HTERT RPE-1 (cell line): ENCODE measurements around the gene PXDN.
"Not testable (repeated sequence)": the region's sequence is repeated elsewhere in the genome, so short reads cannot be mapped to it uniquely, and the experiment has no call there.

ENCODE experiments used
- in situ Hi-C: fragments of 300-500 bp; cut with MboI; formaldehyde crosslinking; loops from 4 replicates; pipeline ENCODE4 v1.14.3; 2020; ENCODE audit warnings: low sequenced_read_pairs

PXDN gene

GRCh38 chr2:1639086-1639858, 105.0 kb downstream of the PXDN start:
- in situ Hi-C loops: no loop called here

GRCh38 chr2:1638281-1638860, 105.9 kb downstream of the PXDN start:
- in situ Hi-C loops: no loop called here

DNA sequence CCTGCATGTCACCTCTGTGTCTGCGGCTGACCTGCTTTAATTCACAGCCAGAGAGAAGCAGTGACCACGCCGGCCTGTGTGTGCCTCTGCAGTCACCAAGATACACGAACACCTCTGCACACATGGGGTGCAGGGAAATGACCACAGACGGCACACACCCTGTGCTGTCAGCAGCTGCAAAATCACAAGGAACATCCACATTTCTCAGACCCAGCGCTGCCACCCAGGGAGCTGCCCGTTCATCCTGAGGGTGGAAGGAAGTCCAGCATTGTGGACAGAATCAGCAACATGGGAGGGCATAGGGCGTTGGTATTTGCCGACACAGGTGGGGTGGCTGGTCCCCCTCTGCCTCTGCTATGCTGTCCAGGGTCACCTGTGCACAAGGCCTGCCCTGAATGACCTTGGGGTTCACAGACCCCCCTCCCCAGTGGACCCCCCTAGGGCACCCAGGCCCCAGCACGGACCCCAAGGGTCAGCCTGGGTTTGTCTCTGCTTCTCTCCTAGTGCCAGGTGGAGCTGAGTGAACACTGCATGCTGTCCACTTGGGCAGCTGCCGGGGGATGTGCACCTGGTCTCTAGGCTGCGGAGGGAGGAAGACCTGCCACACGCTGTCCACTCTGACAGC, 107.4 kb downstream of the PXDN start:
- in situ Hi-C loops: no loop called here

DNA sequence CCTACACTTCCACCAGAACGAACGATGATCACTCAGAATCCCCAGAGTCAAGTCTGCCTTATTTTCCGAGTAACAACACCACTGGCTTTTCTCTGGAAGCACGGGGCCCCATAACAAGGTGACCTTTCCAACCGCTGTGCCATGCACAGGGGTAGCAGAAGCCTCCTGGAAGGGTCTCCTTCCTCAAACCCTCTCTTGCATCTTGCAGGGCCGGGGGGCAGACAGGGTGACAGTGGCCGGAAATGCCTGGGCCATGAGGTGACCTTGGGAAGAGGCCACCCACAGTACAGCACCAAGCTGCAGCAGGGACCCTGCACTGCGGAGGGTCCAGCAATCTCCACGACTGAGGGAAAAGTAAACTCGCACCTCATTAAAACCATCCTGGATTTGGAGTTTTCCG, 108.5 kb downstream of the PXDN start:
- in situ Hi-C loops: no loop called here

- in situ Hi-C loops: no loop called here
These were observed 109.5 kb downstream of the PXDN start for GRCh38 chr2:1634681-1635341.

DNA sequence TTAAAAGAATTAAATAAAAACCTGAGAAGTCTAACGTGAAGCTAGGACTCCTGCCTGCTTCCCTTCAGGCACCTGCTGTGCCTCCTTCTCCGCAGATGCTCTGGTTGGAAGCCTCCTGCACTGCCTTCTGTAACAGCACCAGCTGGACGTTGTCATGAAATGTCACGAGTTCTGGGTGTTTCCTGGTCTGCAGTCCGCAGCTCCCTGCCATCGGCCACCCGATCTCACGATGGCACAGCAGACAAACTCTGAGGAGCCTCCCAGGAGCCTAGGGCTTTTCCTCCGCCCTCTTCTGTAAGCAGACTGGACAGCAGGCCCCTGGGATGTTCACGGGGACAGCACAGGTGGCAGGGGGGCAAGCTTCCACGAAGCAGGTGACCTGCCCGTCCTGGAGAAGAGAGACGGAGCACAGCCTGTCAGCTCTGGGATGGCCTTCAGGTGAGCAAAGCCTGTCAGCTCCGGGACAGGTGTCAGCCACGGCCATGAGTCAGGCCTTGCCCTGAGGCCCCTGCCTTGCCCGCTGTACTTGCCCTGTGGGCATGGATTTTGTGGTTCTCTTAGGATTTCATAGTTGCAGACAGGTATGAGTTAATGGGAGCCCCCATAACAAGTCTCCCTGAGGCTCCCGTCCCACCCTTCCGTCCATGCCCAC, 110.3 kb downstream of the PXDN start:
- in situ Hi-C loops: no loop called here

- in situ Hi-C loops: no loop called here
These were observed 111.1 kb downstream of the PXDN start for GRCh38 chr2:1633092-1633671.

- in situ Hi-C loops: no loop called here
These were observed 111.8 kb downstream of the PXDN start for GRCh38 chr2:1632510-1632909.

- in situ Hi-C loops: no loop called here
These were observed 112.3 kb downstream of the PXDN start for GRCh38 chr2:1632002-1632348.

- in situ Hi-C loops: no loop called here
These were observed 112.9 kb downstream of the PXDN start for GRCh38 chr2:1631292-1632001.

GRCh38 chr2:1628893-1629292, 115.4 kb downstream of the PXDN start:
- in situ Hi-C loops: no loop called here

- in situ Hi-C loops: no loop called here
These were observed 116.5 kb downstream of the PXDN start for GRCh38 chr2:1627628-1628381.

DNA sequence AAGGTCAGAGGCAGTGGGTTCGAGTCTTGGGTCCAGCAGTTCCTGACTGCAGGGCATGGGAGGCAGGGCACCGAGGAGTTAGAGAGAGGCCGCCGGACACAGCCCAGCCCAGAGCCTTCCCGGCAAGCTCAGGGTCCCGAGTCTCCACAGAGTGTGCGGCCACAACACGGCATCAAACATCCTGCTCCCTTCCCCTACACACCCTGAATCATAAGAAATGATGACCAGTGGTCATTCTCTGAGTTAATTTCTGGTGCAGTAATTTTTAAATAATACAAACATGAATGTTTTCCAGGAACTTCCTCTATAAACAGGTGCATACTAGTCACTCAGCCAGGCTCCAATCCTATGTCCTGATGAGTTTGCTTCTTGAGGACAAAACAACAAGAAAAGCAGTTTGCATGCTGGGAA, 118.0 kb downstream of the PXDN start:
- in situ Hi-C loops: no loop called here

DNA sequence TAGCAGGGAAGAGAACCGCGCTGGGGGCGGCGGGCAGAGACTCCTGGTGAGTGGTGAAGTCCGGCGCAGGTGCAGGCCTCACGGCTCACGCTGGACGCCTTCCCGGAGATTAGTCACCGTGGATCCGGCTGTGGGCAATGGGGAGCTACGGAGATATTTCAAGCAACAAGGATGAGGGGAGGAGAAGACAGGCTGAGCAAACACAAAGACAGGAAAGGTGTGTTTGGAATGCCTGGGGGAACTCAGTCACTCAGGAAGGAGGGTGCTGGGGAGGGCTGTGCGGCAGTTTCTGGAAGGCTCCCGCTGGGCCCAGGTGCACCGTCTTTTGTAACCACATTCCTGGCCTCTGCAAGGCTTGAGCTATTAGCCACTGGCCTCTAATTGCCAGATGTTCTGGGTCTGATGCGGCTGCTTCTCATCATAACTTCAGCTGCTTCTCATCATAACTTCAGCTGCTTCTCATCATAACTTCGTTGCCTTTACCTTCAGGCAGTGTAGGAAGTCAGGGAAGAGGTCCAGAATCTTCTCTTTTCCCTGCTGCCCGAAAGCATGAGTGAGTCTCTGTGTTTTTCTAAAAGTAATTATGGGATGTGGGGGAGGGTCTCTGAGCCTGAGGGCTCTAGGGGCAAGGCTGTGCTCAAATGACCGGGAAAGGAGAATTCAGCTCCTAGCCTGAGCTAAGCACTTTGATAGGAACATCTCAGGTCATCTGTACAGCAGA, 118.9 kb downstream of the PXDN start:
- in situ Hi-C loops: no loop called here

GRCh38 chr2:1623906-1624445, 120.3 kb downstream of the PXDN start:
- in situ Hi-C loops: no loop called here

DNA sequence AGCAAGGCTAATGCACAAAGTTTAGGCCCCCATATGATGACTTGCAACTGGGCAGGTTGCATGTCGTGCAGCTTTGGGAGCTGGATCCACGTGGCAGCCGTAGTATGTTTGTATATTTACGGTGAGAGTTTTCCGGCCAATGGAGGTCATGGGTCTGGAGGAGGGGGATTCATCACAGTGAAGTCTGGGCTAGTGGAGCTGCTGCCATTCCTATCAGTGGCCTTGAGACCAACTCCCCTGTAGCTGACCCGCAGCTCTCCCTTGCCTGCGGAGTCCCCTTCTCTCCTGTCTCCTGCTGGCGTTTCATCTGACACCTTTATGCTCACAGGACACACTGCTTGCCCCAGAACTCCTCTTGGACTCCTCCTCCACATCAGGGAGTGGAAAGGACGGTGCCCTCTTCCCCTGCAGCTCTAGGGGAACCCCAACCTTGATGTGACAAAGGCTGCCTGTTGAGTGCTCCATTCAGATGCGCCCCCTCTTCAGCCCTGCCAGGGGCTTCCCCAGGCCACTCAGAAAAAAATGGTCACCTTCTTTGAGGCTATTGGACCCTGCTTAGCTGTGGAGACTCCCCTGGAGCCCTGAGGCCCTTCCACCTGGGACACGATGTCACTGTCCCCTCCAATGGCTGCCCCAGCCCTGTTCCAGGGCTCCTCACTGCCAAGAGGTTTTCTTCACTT, 121.7 kb downstream of the PXDN start:
- in situ Hi-C loops: no loop called here

DNA sequence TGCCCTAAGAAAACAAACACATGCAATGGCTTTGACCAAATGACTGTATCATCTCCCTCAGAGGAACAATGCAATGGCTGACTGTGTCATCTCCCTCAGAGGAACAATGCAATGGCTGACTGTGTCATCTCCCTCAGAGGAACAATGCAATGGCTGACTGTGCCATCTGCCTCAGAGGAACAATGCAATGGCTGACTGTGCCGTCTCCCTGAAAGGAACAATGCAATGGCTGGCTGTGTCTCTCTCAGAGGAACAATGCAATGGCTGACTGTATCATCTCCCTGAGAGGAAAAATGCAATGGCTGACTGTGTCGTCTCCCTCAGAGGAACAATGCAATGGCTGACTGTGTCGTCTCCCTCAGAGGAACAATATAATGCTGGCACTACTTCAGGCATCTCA, 122.3 kb downstream of the PXDN start:
- in situ Hi-C loops: not testable (repeated sequence)

GRCh38 chr2:1621501-1621900, 122.8 kb downstream of the PXDN start:
- in situ Hi-C loops: no loop called here
